Panc1 (cell line): ENCODE measurements around the gene CFAP210. TPM values are rescaled to one million over a fixed set of nuclear protein-coding genes. Genes with fewer than 3 reads are reported as not detected.

Source experiments
- ATAC-seq: fragments of 200-7000 bp; cut with Tn5 transposase; 2 replicates; pipeline ENCODE4 v1.9.1; 2020; ENCODE audit warnings: mild to moderate bottlenecking, moderate library complexity
- BruUV-seq: library from RNA; stranded (reverse); fragments of 400-500 nt; replicated peaks from 2 replicates; lab custom pipeline; 2021; lab: Mats Ljungman, UMichigan
- CTCF ChIA-PET: fragments of 300-600 bp; sonication (Branson Sonifier 250); formaldehyde crosslinking; loops from one replicate; lab custom pipeline; 2022; ENCODE audit warnings: antibody characterized with exemption; lab: Charles Lee
- POLR2A ChIA-PET: fragments of 300-600 bp; sonication (Branson Sonifier 250); formaldehyde crosslinking; loops from one replicate; lab custom pipeline; 2022; ENCODE audit warnings: antibody characterized with exemption; lab: Charles Lee
- DNase-seq: peaks from one replicate; pipeline ENCODE4 v3.0.0-alpha.2; 2010; ENCODE audit warnings: low read depth, low spot score
- H3K27ac ChIP-seq: 2 replicates; pipeline ENCODE4 v1.5.1; 2011; ENCODE audit warnings: mild to moderate bottlenecking, low read length, inconsistent platforms
- H3K27me3 ChIP-seq: fragments of 200-500 bp; sonication (Bioruptor generic); 2 replicates; pipeline ENCODE4 v1.6.0; 2014; ENCODE audit warnings: low read length, inconsistent platforms; ENCODE audit not compliant: control insufficient read depth, insufficient read depth
- H3K36me3 ChIP-seq: fragments of 200-500 bp; sonication (Bioruptor generic); 2 replicates; pipeline ENCODE4 v1.5.1; 2014; ENCODE audit warnings: inconsistent platforms, mild to moderate bottlenecking, low read length, moderate library complexity; ENCODE audit not compliant: control insufficient read depth, insufficient read depth
- H3K4me1 ChIP-seq: 2 replicates; pipeline ENCODE4 v1.5.1; 2011; ENCODE audit warnings: inconsistent platforms, mild to moderate bottlenecking, low read length, moderate library complexity; ENCODE audit not compliant: control insufficient read depth, insufficient read depth
- H3K4me3 ChIP-seq, 2 experiments: 2 replicates each; pipeline ENCODE4 v1.5.1; 2011 to 2012; ENCODE audit warnings: low read depth in 2 of 2, low read length in 2 of 2, mild to moderate bottlenecking in 2 of 2, inconsistent platforms in 1 of 2, moderate library complexity in 1 of 2
- H3K9me3 ChIP-seq: fragments of 200-500 bp; sonication (Bioruptor generic); 2 replicates; pipeline ENCODE4 v1.5.1; 2014; ENCODE audit warnings: low read depth, mild to moderate bottlenecking, inconsistent platforms, low read length, moderate library complexity; ENCODE audit not compliant: control insufficient read depth, insufficient read depth
- CTCF ChIP-seq: fragments of 450-650 bp; IDR thresholded peaks from 2 replicates; pipeline ENCODE4 v1.5.1; 2017; ENCODE audit warnings: mild to moderate bottlenecking
- POLR2AphosphoS5 ChIP-seq: IDR thresholded peaks from 2 replicates; pipeline ENCODE4 v1.6.1; 2012; ENCODE audit warnings: mild to moderate bottlenecking, low read depth, low read length, moderate library complexity
- REST ChIP-seq, 2 experiments: IDR thresholded peaks; 2 replicates each; pipeline ENCODE4 v1.6.1; 2011 to 2012; ENCODE audit warnings: low read depth in 2 of 2, control low read depth in 1 of 2, low read length in 1 of 2, mild to moderate bottlenecking in 1 of 2, moderate library complexity in 1 of 2; ENCODE audit not compliant: insufficient read depth in 1 of 2
- SIN3A ChIP-seq: IDR thresholded peaks from 2 replicates; pipeline ENCODE4 v1.6.1; 2012; ENCODE audit warnings: low read depth, mild to moderate bottlenecking, low read length, moderate library complexity, borderline replicate concordance; ENCODE audit not compliant: insufficient read depth
- TCF7L2 ChIP-seq: IDR thresholded peaks from 2 replicates; pipeline ENCODE4 v1.6.1; 2011; ENCODE audit warnings: mild to moderate bottlenecking, low read depth, low read length, inconsistent platforms
- in situ Hi-C: cut with HindIII; loops from 2 replicates; pipeline ENCODE4 v1.10.0; 2016; ENCODE audit warnings: low sequenced_read_pairs, low pct_unique_long_range_greater_than_20kb
- intact Hi-C: fragments of 100-400 bp; cut with micrococcal nuclease; formaldehyde crosslinking; loops from one replicate; pipeline ENCODE4 v1.10.0; 2022; ENCODE audit not compliant: unreplicated experiment
- total RNA-seq: library from RNA; stranded (reverse); gene quantifications from one replicate; pipeline ENCODE4 v1.2.1, GENCODE V29; 2021; ENCODE audit not compliant: unreplicated experiment

The CFAP210 gene
- total RNA-seq, 1 experiment from 2014 or later, result 0.23 TPM

DNA sequence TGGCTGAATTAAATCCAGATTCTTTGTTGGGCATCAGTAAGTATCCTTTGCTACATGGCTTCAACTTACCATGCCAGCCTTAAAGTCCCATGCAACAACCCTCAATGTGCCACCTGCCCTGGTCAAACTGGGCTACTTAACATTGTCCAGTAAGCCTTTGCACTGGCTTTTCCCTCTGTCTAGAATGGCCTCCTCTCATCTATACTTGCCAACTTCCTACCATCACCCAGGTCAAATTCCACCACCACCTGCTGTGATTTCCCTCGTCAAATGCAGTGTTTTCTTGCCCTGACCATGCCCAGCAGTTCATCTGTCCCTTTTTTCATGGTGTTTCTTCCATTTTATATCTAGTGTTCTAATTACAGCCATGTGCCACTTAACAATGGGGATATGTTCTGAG, 45.1 kb upstream of the CFAP210 start:
- CTCF ChIA-PET, result no interaction called here
- peak; percentile 61 for ATAC-seq
- Histone ChIP-seq H3K36me3 (peaks cover 4% of the 10 kb centered on the region), H3K27me3 (no peaks in the 10 kb centered on the region), H3K27ac (no peak overlapping the region), H3K9me3 (no peaks in the 10 kb centered on the region), H3K4me1 (peaks cover 18% of the 10 kb centered on the region; the same call in 1 of the 2 replicates), H3K4me3 (no peak overlapping the region)
- no peak for DNase-seq
- in situ Hi-C loops, result no loop called here
- intact Hi-C loops, result no loop called here
- TF ChIP-seq TCF7L2, result no peak
- TF ChIP-seq SIN3A, result no peak
- TF ChIP-seq POLR2AphosphoS5, result no peak
- TF ChIP-seq REST (IDR thresholded peaks at IDR 0.05; ENCODE audit: insufficient read depth in 1 of 2, low read depth in 2 of 2, low read length in 1 of 2), result no peak
- no peak for TF ChIP-seq CTCF
- no TSS peak for BruUV-seq
- POLR2A ChIA-PET, result no interaction called here

DNA sequence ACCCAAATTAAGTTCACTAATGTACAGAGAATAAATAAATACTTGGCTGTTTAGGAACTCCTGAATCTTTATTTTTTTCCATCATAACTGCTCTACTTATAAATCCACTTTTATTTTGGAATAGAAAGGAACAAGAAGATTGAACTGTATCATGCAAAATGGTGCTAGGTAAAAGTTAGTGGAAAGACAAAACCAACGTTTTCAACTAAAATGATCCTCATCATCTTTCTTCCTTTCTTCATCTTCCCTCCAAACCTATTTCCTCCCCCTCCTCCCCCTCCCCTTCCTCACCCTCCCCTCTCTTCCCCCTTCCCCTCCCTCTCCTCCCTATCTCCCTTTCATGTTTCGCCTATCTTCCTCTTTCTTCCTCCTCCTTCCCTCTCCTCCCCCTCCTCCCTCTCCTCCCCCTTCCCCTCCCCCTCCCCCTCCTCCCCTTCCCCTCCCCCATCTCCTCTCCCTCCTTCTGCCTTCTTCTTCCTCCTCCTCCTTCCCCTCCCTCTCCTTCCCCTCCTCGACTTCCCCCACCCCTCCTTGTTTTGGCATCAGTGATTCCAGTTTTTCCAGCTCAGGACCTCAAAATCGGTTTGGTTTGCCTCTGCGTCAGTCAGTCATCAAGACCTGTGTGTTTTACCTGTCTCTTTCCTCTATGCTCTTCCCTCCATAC, 44.5 kb upstream of the CFAP210 start:
- in situ Hi-C loops (no loop called here), intact Hi-C loops (no loop called here)
- CTCF ChIA-PET, result no interaction called here
- no peak for ATAC-seq
- TF ChIP-seq REST (IDR thresholded peaks at IDR 0.05; ENCODE audit: insufficient read depth in 1 of 2, low read depth in 2 of 2, low read length in 1 of 2), result no peak
- TF ChIP-seq TCF7L2, result no peak
- no peak for TF ChIP-seq POLR2AphosphoS5
- TF ChIP-seq CTCF, result no peak
- no peak for DNase-seq
- H3K36me3 ChIP-seq, result peaks cover 4% of the 10 kb centered on the region; the same call in 1 of the 2 replicates
- H3K27me3 ChIP-seq, result no peaks in the 10 kb centered on the region
- POLR2A ChIA-PET, result no interaction called here
- H3K9me3 ChIP-seq, result no peaks in the 10 kb centered on the region
- H3K27ac ChIP-seq, result no peak overlapping the region
- H3K4me1 ChIP-seq, result peaks cover 18% of the 10 kb centered on the region; the same call in 1 of the 2 replicates
- no peak overlapping the region for H3K4me3 ChIP-seq
- no TSS peak for BruUV-seq
